ENCODE results near the gene NPVF. TPM values are rescaled to one million over a fixed set of nuclear protein-coding genes. Genes with fewer than 3 reads are reported as not detected.

Gene NPVF, protein sequence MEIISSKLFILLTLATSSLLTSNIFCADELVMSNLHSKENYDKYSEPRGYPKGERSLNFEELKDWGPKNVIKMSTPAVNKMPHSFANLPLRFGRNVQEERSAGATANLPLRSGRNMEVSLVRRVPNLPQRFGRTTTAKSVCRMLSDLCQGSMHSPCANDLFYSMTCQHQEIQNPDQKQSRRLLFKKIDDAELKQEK
- total RNA-seq (2022; extraction: Qiagen RNA extraction), result not detected in 5 replicates

DNA sequence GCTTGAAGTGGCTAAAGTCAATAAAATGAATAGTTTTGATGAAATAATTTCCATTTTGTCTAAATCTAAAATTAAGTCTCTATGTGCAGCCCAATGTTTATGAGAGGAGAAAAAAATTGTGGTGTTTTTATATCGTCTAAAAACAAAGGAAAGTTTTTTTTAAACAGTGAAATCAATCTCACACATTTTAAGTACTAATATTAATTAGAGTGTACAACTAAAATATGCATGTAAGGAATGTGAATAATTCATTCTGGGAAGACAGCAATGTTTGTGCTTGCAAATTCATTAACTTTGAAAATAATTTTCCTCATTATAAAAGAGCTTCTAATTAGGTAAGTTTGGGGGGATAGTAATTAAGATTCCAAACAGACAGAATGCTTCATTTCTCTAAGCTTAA is at the start of gene NPVF:
TSS of gene NPVF (minus strand) at position 101 of the 400 bp plus-strand sequence. CDS start at position 54, 47 bp downstream.

Other genes with a start within 250 kb of the NPVF start
- gene OSBPL3, start 248.3 kb downstream of the NPVF start, total RNA-seq (2022; extraction: Qiagen RNA extraction), result 11.5 to 16.3 TPM (median 15.2 TPM) in 5 replicates
- gene CYCS, start 103.2 kb downstream of the NPVF start, total RNA-seq (2022; extraction: Qiagen RNA extraction), result 182 to 292 TPM (median 214 TPM) in 5 replicates

Measured in A549 treated with dexamethasone at 1 μM for 4 hours (cell line).